H1 (cell line): ENCODE results near the gene GLCE. TPM values are rescaled to one million over a fixed set of nuclear protein-coding genes. Genes with fewer than 3 reads are reported as not detected.

Experiments
- CTCF ChIA-PET: fragments of 300-600 bp; sonication (Branson Sonifier 250); formaldehyde crosslinking; loops from one replicate; lab custom pipeline; 2021; ENCODE audit not compliant: partially characterized antibody; lab: Charles Lee
- POLR2A ChIA-PET: fragments of 300-600 bp; sonication (Branson Sonifier 250); formaldehyde crosslinking; loops from one replicate; lab custom pipeline; 2021; ENCODE audit warnings: inconsistent platforms; ENCODE audit not compliant: partially characterized antibody; lab: Charles Lee
- DNase-seq, 2 experiments: peaks; one replicate each; pipeline versions ENCODE4 v3.0.0 to v3.0.0-alpha.2; 2010 to 2022; ENCODE audit warnings: low spot score in 2 of 2, low read depth in 1 of 2, mixed read lengths in 1 of 2
- FAIRE-seq: peaks from 2 replicates; lab custom pipeline; 2011; peaks lifted over from hg19 to GRCh38; lab: Jason Lieb, UNC
- H2AFZ ChIP-seq: 2 replicates; pipeline ENCODE4 v1.8.1; 2012; ENCODE audit warnings: low read length, inconsistent platforms
- H2AK5ac ChIP-seq: 2 replicates; pipeline ENCODE4 v1.6.1; 2013; ENCODE audit warnings: low read depth, low read length
- H2BK120ac ChIP-seq: replicated peaks from 2 replicates; pipeline ENCODE3; 2013; ENCODE audit warnings: low read depth, low read length, inconsistent platforms
- H2BK12ac ChIP-seq: 2 replicates; pipeline ENCODE4 v1.6.1; 2013; ENCODE audit warnings: low read depth, low read length
- H2BK15ac ChIP-seq: 2 replicates; pipeline ENCODE4 v1.6.1; 2013; ENCODE audit warnings: low read length
- H2BK20ac ChIP-seq: 2 replicates; pipeline ENCODE4 v1.6.1; 2013; ENCODE audit warnings: low read length
- H2BK5ac ChIP-seq: 2 replicates; pipeline ENCODE4 v1.6.1; 2013; ENCODE audit warnings: low read depth, low read length
- H3K14ac ChIP-seq: 2 replicates; pipeline ENCODE4 v1.6.1; 2013; ENCODE audit warnings: inconsistent platforms; ENCODE audit not compliant: insufficient read length
- H3K18ac ChIP-seq: 2 replicates; pipeline ENCODE4 v1.6.1; 2013; ENCODE audit warnings: low read length; ENCODE audit errors: extremely low read depth
- H3K23ac ChIP-seq: 2 replicates; pipeline ENCODE4 v1.6.1; 2013; ENCODE audit warnings: inconsistent platforms; ENCODE audit not compliant: insufficient read length
- H3K23me2 ChIP-seq: 2 replicates; pipeline ENCODE4 v1.6.1; 2013; ENCODE audit warnings: low read depth, low read length
- H3K27ac ChIP-seq: 2 replicates; pipeline ENCODE4 v1.6.1; 2011; ENCODE audit warnings: low read depth, low read length, inconsistent platforms
- H3K27me3 ChIP-seq, 4 experiments: replicated peaks in 1 of 4; 1 replicate in 1 of 4; 2 replicates in 3 of 4; pipeline versions ENCODE4 v1.6.1 to v1.8.1; 2011 to 2013; ENCODE audit warnings: low read length in 3 of 4, mild to moderate bottlenecking in 3 of 4, inconsistent platforms in 2 of 4, mixed read lengths in 2 of 4, moderate library complexity in 1 of 4; ENCODE audit not compliant: control insufficient read depth in 3 of 4, insufficient read depth in 3 of 4; ENCODE audit errors: extremely low read depth in 1 of 4
- H3K36me3 ChIP-seq, 4 experiments: 2 replicates each; pipeline versions ENCODE4 v1.6.1 to v1.8.1; 2011 to 2013; ENCODE audit warnings: mild to moderate bottlenecking in 4 of 4, low read length in 3 of 4, moderate library complexity in 2 of 4, control low read depth in 1 of 4, inconsistent platforms in 1 of 4; ENCODE audit not compliant: insufficient read depth in 4 of 4, control insufficient read depth in 2 of 4
- H3K4ac ChIP-seq: replicated peaks from 2 replicates; pipeline ENCODE3; 2013; ENCODE audit warnings: low read length, low read depth, mixed read lengths, inconsistent platforms; ENCODE audit not compliant: insufficient read length
- H3K4me1 ChIP-seq, 4 experiments: replicated peaks in 1 of 4; 1 replicate in 1 of 4; 2 replicates in 3 of 4; pipeline versions ENCODE4 v1.6.1 to v1.8.1; 2011 to 2013; ENCODE audit warnings: low read length in 3 of 4, inconsistent platforms in 2 of 4, mixed read lengths in 1 of 4; ENCODE audit not compliant: insufficient read depth in 4 of 4, control insufficient read depth in 3 of 4
- H3K4me2 ChIP-seq, 2 experiments: 2 replicates each; pipeline versions ENCODE4 v1.6.1 to v1.8.1; 2011 to 2013; ENCODE audit warnings: low read depth in 2 of 2, low read length in 2 of 2, control low read depth in 1 of 2, inconsistent platforms in 1 of 2, mild to moderate bottlenecking in 1 of 2; ENCODE audit not compliant: insufficient read depth in 1 of 2
- H3K4me3 ChIP-seq, 4 experiments: fragments of 200-600, 300-600 bp in 1 of 4; sonication (generic), shearing (Covaris generic), sonication (Bioruptor Twin) in 1 of 4; 2 replicates each; pipeline versions ENCODE4 v1.5.1 to v1.8.1; 2011 to 2016; ENCODE audit warnings: low read length in 4 of 4, low read depth in 3 of 4, control low read depth in 2 of 4, inconsistent platforms in 2 of 4, mild to moderate bottlenecking in 2 of 4, mixed read lengths in 1 of 4, moderate library complexity in 1 of 4; ENCODE audit not compliant: insufficient read depth in 2 of 4; ENCODE audit errors: extremely low read depth in 1 of 4
- H3K56ac ChIP-seq: replicated peaks from 2 replicates; pipeline ENCODE3; 2013; ENCODE audit warnings: low read depth, mild to moderate bottlenecking, mixed read lengths, low read length, inconsistent platforms; ENCODE audit not compliant: insufficient read length
- H3K79me1 ChIP-seq: 2 replicates; pipeline ENCODE4 v1.6.1; 2013; ENCODE audit warnings: low read depth, low read length, control low read depth
- H3K79me2 ChIP-seq, 2 experiments: 2 replicates each; pipeline versions ENCODE4 v1.6.1 to v1.8.1; 2012 to 2013; ENCODE audit warnings: low read length in 2 of 2, mild to moderate bottlenecking in 2 of 2, inconsistent platforms in 1 of 2; ENCODE audit not compliant: insufficient read depth in 2 of 2, control insufficient read depth in 1 of 2
- H3K9ac ChIP-seq, 4 experiments: replicated peaks in 1 of 4; 1 replicate in 1 of 4; 2 replicates in 3 of 4; pipeline versions ENCODE4 v1.6.1 to v1.8.1; 2011 to 2013; ENCODE audit warnings: low read depth in 3 of 4, low read length in 3 of 4, control low read depth in 2 of 4, mild to moderate bottlenecking in 2 of 4, moderate library complexity in 2 of 4, inconsistent platforms in 1 of 4; ENCODE audit errors: extremely low read depth in 1 of 4
- H3K9me3 ChIP-seq, 2 experiments: 2 replicates each; pipeline versions ENCODE4 v1.6.1 to v1.8.1; 2012 to 2013; ENCODE audit warnings: mild to moderate bottlenecking in 2 of 2, moderate library complexity in 2 of 2, control low read depth in 1 of 2, inconsistent platforms in 1 of 2, low read depth in 1 of 2, low read length in 1 of 2, mixed read lengths in 1 of 2; ENCODE audit not compliant: insufficient read depth in 2 of 2
- H4K20me1 ChIP-seq, 2 experiments: replicated peaks in 1 of 2; 2 replicates each; pipeline versions ENCODE3 to v1.8.1; 2011 to 2013; ENCODE audit warnings: inconsistent platforms in 2 of 2, low read length in 2 of 2, mild to moderate bottlenecking in 1 of 2; ENCODE audit not compliant: insufficient read depth in 2 of 2, control insufficient read depth in 1 of 2
- H4K5ac ChIP-seq: 2 replicates; pipeline ENCODE4 v1.6.1; 2013; ENCODE audit warnings: low read length, low read depth, mixed read lengths, inconsistent platforms; ENCODE audit not compliant: insufficient read length
- H4K8ac ChIP-seq: 2 replicates; pipeline ENCODE4 v1.8.0; 2013; ENCODE audit warnings: mild to moderate bottlenecking, moderate library complexity, low read length, inconsistent platforms; ENCODE audit not compliant: insufficient read depth; ENCODE audit errors: extremely low read depth
- H4K91ac ChIP-seq: replicated peaks from 2 replicates; pipeline ENCODE3; 2013; ENCODE audit warnings: low read length, mixed read lengths, inconsistent platforms; ENCODE audit not compliant: insufficient read length
- KDM1A ChIP-seq: fragments of 200-600, 300-600 bp; sonication (generic); IDR thresholded peaks from 2 replicates; pipeline ENCODE4 v1.7.1; 2016; ENCODE audit warnings: mild to moderate bottlenecking, low read length, borderline replicate concordance
- KDM5A ChIP-seq: fragments of 200-600 bp; IDR thresholded peaks from 2 replicates; pipeline ENCODE4 v1.7.1; 2012; ENCODE audit warnings: mild to moderate bottlenecking, low read length, inconsistent platforms, mixed read lengths
- RAD21 ChIP-seq, 2 experiments: IDR thresholded peaks in 1 of 2; conservative IDR thresholded peaks in 1 of 2; 2 replicates each; pipeline ENCODE4 v1.6.1; 2011; ENCODE audit warnings: low read depth in 2 of 2, low read length in 2 of 2, improper control_type of control experiment in 1 of 2, inconsistent platforms in 1 of 2, mild to moderate bottlenecking in 1 of 2, moderate library complexity in 1 of 2
- SAP30 ChIP-seq: fragments of 300-600 bp; sonication (generic); IDR thresholded peaks from 2 replicates; pipeline ENCODE4 v1.7.1; 2012; ENCODE audit warnings: low read length, moderate library complexity, mild to moderate bottlenecking, inconsistent platforms; ENCODE audit not compliant: insufficient read depth, insufficient replicate concordance
- WGBS, 2 experiments: shearing (Covaris generic) in 1 of 2; methylation state at CpG; one replicate each; pipeline versions ENCODE4 v1.1.6 to v1.1.7; 2013 to 2015; ENCODE audit warnings: low lambda C conversion rate in 2 of 2, mixed read lengths in 2 of 2, inconsistent platforms in 1 of 2, low coverage in 1 of 2, missing lambda C conversion rate in 1 of 2; ENCODE audit not compliant: insufficient replicate concordance in 2 of 2, insufficient coverage in 1 of 2, insufficient read length in 1 of 2; ENCODE audit errors: extremely low coverage in 1 of 2, missing lambda C conversion rate in 1 of 2; 5-methylcytosine and 5-hydroxymethylcytosine counted together
- polyA plus RNA-seq, 7 experiments: library from polyadenylated mRNA; depleted of rRNA in 3 of 7; stranded (reverse) in 5 of 7; unstranded in 2 of 7; fragments of >200 nt in 5 of 7; fragments of 200-250 nt in 2 of 7; gene quantifications; 1 replicate in 5 of 7; 2 replicates in 1 of 7; 4 replicates in 1 of 7; pipeline versions ENCODE4 v1.2.1 to v1.2.3, GENCODE V29; 2011 to 2013; ENCODE audit warnings: missing spikeins in 2 of 7, mixed read lengths in 2 of 7
- total RNA-seq: library from RNA; stranded (reverse); fragmentation: NEBNext Ultra II Directional; extraction: Animal tissue kit (Norgen Biotek cat#: 25700); gene quantifications from 2 replicates; pipeline ENCODE4 v1.2.1, GENCODE V29; 2021

Gene GLCE
- total and polyA plus RNA-seq, 2 of the 8 experiments (the other 6 are each of a cell fraction or from before 2014, with no cell fraction given) = 17.1 to 22.7 TPM

- Histone ChIP-seq H2BK15ac (no peak overlapping the region), H2BK20ac (no peak overlapping the region), H3K27me3 (no peaks in the 10 kb centered on the region; a peak in 2 of 7 replicates), H3K4me1 (peaks cover 0 to 9% (median 8%) of the 10 kb centered on the region in 4 experiments; a peak in 4 of 7 replicates), H4K5ac (no peak overlapping the region), H3K56ac (no peak overlapping the region), H3K4me2 (no peak overlapping the region), H2BK12ac (no peak overlapping the region), H3K4me3 (no peak overlapping the region), H3K4ac (no peak overlapping the region), H3K23ac (no peak overlapping the region), H3K18ac (no peak overlapping the region), H4K20me1 (no peaks in the 10 kb centered on the region), H2AFZ (no peak overlapping the region), H3K9me3 (no peaks in the 10 kb centered on the region), H2AK5ac (no peak overlapping the region), H3K14ac (no peak overlapping the region), H2BK120ac (no peak overlapping the region), H3K27ac (no peak overlapping the region), H3K79me1 (no peaks in the 10 kb centered on the region), H3K36me3 (no peaks in the 10 kb centered on the region), H4K91ac (no peak overlapping the region), H2BK5ac (no peak overlapping the region), H3K9ac (no peak overlapping the region), H3K79me2 (no peaks in the 10 kb centered on the region), H3K23me2 (no peaks in the 10 kb centered on the region), H4K8ac (no peak overlapping the region; the same call in 1 of the 2 replicates)
- POLR2A ChIA-PET = interaction anchor here (1.0 kb wide), 1 partner anchor 14 kb away, joined by 3 read pairs; no protein-coding TSS in a partner anchor
- DNase-seq (no peak), FAIRE-seq (no peak)
- 94% methylated on average over 3 of the region's 3 CpGs; no CpG with 5 or more reads in 1 of the 2 experiments for WGBS, 2 experiments
- CTCF ChIA-PET = interaction anchor here (0.5 to 1.8 kb wide), 6 partner anchors 23 to 132 kb away, joined by 3 read pairs; no protein-coding TSS in a partner anchor
- no peak for TF ChIP-seq KDM5A
- TF ChIP-seq RAD21 (IDR thresholded peaks at IDR 0.05 in 1 of 2, conservative IDR thresholded peaks at IDR 0.05 in 1 of 2; ENCODE audit: low read depth in 2 of 2, low read length in 2 of 2) = peak in 1 of 2 experiments; percentile 14; a peak in 1 of 4 replicates
- no peak for TF ChIP-seq SAP30
- peak; percentile 57; the same call in 1 of the 2 replicates for TF ChIP-seq KDM1A
Observed at GRCh38 chr15:69132977-69133861, 27.2 kb upstream of the GLCE start.
